NCI-H1694 (cell line): ENCODE results near the gene PIK3C2G.

Experiments used
- DNase-seq: peaks from one replicate; lab custom pipeline; 2025; lab: John Stamatoyannopoulos, UW

The PIK3C2G gene

GRCh38 chr12:18559242-18559641, 297.9 kb downstream of the PIK3C2G start:
- DNase-seq, result no peak

- DNase-seq, result no peak
Observed at GRCh38 chr12:18562531-18562930, 301.2 kb downstream of the PIK3C2G start.

GRCh38 chr12:18564306-18564705, 303.0 kb downstream of the PIK3C2G start:
- no peak for DNase-seq

- no peak for DNase-seq
Observed at GRCh38 chr12:18567787-18568186, 306.5 kb downstream of the PIK3C2G start.

GRCh38 chr12:18570543-18570942, 309.2 kb downstream of the PIK3C2G start:
- no peak for DNase-seq

GRCh38 chr12:18576104-18576626, 314.8 kb downstream of the PIK3C2G start:
- DNase-seq, result no peak

- no peak for DNase-seq
Observed at GRCh38 chr12:18576648-18577047, 315.3 kb downstream of the PIK3C2G start.

GRCh38 chr12:18578191-18578590, 316.9 kb downstream of the PIK3C2G start:
- DNase-seq, result no peak

- no peak for DNase-seq
Observed at GRCh38 chr12:18580291-18580690, 319.0 kb downstream of the PIK3C2G start.

GRCh38 chr12:18580706-18581105, 319.4 kb downstream of the PIK3C2G start:
- no peak for DNase-seq

GRCh38 chr12:18581232-18581962, 320.1 kb downstream of the PIK3C2G start:
- no peak for DNase-seq

- no peak for DNase-seq
Observed at GRCh38 chr12:18583655-18584054, 322.3 kb downstream of the PIK3C2G start.

- DNase-seq, result no peak
Observed at GRCh38 chr12:18586581-18586980, 325.3 kb downstream of the PIK3C2G start.

- no peak for DNase-seq
Observed at GRCh38 chr12:18589316-18589715, 328.0 kb downstream of the PIK3C2G start.

GRCh38 chr12:18591473-18591872, 330.2 kb downstream of the PIK3C2G start:
- DNase-seq, result no peak

- no peak for DNase-seq
Observed at GRCh38 chr12:18595412-18595811, 334.1 kb downstream of the PIK3C2G start.

- no peak for DNase-seq
Observed at GRCh38 chr12:18601962-18602361, 340.6 kb downstream of the PIK3C2G start.

- DNase-seq, result no peak
Observed at GRCh38 chr12:18612971-18613370, 351.7 kb downstream of the PIK3C2G start.

- no peak for DNase-seq
Observed at GRCh38 chr12:18620986-18621385, 359.7 kb downstream of the PIK3C2G start.

GRCh38 chr12:18629445-18629844, 368.1 kb downstream of the PIK3C2G start:
- DNase-seq, result no peak

GRCh38 chr12:18629916-18630315, 368.6 kb downstream of the PIK3C2G start:
- DNase-seq, result no peak

GRCh38 chr12:18631339-18631738, 370.0 kb downstream of the PIK3C2G start:
- no peak for DNase-seq

GRCh38 chr12:18632848-18633247, 371.5 kb downstream of the PIK3C2G start:
- DNase-seq, result no peak

GRCh38 chr12:18634382-18634781, 373.1 kb downstream of the PIK3C2G start:
- DNase-seq, result no peak
